Stimulated activated CD4-positive, alpha-beta T cell treated with anti-CD3 and anti-CD28 coated beads, Interleukin-4, amount 100 ng/mL, for 24 hours (primary cell): ENCODE data around the gene GOLPH3.
"Not testable (repeated sequence)": the region's sequence is repeated elsewhere in the genome, so short reads cannot be mapped to it uniquely, and the experiment has no call there.

Experiments
- DNase-seq: peaks from one replicate; pipeline ENCODE4 v3.0.0-alpha.2; 2020

The GOLPH3 gene

DNA sequence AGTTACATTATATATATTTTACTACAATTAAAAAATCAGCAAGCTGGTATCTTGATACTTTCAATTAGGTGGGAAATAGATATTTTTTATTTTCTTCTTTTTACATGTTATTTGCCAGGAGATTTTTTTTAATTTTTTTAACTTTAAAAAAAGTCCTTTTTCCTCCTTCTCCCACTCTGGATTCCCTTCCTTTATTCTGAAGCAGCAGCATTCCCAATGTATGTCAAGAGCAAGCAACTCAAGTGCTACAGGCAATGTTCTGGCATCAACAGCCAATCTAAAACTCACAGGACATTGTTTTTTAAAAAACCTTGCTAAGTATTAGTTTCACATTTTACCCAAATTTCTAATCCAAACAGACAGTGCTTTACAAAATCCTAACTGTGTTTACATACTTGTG, 41.4 kb downstream of the GOLPH3 start:
- DNase-seq, result no peak

DNA sequence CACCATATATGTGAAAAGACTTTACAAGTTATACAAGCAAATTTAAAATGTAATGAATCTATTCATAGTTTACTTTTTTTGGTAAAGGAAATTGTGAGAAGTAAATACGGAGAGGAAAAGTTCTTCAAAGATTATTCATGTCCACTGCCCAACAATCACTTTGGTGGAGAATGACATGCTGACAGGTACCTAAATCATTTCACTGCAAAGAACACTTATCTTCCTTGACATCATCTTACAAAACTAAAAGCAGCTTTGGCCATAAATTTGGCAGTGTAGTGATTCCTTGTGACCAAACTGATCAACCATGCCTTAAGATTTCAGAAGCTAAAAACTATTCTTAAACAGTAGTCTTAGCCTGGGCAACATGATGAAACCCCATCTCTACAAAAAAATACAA, 42.5 kb downstream of the GOLPH3 start:
- no peak for DNase-seq

DNA sequence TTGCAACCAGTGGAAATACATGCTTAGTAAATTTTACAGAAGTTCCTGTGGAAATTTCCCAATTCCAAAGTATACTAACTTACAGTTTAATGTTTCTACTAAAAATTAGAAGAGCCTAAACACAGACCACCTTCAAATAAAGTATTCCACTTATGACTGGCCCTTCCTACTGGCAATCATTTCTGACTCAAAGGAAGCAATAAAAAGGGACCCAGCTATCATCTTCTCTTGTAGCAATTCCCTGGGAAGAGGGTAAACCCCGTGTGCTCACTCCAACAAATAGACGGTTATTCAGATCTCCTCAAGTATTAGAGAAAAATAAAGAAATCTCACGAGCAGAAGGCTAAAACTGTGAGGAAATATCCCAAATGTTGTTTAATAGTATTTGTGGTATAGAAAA, 43.3 kb downstream of the GOLPH3 start:
- no peak for DNase-seq

DNA sequence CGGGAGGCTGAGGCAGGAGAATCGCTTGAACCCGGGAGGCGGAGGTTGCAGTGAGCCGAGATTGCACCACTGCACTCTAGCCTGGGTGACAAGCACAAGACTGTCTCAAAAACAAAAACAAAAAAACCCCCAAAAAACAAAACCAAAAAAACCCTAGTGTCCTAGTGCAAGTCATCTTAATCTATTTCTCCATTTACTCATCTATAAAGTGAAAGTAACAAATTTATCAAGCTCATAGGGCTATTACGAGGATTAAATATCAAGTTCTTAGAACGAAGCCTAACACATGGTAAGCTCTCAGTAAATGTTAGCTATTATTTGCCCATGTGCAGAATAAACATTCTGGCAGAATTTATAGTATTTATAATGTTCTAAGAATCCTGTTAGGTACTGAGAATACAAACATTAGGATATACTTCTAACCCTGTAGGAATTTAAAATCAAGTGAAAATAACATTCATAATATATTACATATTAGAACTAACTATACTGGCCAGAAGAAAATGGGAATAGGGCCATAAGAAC, 45.0 kb downstream of the GOLPH3 start:
- no peak for DNase-seq

DNA sequence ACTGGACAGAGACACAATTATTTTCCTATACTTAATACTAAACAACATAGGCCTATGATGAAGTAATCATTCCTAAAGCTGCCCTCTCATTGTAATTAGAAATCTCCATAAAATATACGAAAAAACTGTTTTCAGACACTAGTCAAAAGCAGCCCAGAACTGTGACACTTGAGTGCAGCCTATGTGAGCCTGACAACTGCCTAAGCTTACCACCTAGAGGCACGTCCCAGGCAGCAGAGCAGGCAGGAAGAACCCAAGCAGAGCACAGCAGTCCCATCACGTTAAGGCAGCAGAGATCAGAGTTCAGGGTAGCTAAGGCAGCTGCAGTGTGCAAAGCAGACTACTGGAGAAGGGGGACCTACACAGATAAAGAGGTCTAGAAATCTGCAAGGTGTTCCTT, 46.4 kb downstream of the GOLPH3 start:
- DNase-seq, result no peak

DNA sequence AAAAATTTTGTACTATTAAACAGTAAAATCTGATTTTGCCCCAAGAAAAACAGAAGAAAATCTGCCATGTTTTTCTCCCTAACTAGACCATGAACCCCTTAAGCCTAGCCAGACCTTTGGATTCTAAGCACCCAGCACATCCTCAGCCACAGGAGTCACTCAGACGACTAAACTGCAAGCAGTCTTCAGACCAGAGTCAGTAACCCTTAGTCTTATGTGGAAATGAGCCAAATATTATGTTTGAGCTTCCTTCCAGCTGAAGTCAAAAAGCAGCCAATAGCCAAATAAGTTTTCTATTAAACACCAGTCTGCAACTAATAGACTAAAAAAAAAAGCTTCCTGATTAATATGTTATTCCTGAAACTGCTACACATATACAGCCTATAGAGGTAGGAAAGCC, 47.4 kb downstream of the GOLPH3 start:
- DNase-seq, result no peak

DNA sequence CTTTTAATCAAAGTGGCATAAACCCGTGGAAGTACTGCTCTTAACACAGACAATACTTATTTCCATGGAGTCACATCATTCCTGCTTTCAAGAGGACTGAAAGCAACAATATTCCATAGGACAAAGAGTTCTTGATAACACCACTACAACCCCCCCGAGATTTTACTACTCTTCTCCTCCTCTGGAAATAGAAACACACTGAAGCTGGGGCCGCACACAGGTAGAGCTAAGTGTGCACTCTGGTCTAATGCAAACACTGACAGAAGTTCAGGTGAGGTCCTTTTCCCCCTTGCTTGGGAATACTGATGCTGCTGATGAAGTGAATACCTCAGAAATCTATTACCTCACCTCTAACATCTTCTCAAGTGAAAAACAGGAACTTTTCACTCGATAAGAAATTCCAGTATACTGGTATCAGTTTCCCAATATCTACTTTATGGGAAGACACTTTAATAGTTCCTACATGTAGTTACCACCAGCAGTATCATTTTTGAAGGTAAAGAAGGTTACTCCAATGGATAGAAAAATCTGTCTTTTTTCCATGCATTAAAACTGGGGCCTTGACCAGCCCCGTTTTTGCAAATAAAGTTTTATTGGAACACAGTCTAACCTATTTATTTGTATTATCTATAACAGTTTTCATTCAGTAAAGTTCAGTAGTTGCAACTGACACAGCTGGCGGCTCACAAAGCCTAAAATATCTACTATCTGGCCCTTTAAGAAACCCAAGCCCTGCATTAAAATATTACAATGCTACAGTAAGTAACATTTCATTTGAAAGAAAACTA, 50.0 kb downstream of the GOLPH3 start:
- no peak for DNase-seq

DNA sequence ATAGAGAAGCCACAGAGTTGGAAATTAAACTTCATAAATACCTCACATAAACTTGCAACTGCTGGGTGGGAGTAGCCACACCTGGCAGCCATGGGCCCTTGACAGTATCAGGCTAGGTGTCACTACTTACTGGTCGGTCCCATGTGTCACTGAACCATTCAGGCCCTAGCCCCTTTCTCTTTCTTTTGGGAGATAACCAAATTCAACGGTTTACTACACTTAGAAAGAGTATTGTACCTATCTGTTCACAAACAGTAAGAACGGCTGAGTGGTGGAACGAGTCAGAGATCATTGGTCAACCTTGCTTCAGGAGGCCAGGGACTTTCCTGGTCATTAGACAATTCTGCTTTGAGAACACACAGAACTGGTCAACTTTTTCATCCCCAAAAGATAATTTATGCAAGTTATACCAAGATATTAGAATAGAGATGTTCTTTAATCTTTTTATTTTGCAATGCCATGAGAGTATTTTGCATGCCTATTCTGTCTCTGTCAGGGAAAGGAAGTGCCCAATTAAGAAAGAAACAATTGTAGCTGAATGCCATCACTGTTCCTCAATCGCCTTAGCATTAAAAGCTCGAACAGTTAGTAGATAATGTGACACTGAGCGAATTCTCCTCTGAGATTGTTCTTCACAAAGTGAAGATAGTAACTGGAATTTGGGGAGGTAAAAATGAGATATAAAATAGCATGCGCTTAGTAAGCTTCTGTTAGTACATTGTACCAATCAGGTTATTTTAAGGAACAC, 50.9 kb downstream of the GOLPH3 start:
- no peak for DNase-seq

DNA sequence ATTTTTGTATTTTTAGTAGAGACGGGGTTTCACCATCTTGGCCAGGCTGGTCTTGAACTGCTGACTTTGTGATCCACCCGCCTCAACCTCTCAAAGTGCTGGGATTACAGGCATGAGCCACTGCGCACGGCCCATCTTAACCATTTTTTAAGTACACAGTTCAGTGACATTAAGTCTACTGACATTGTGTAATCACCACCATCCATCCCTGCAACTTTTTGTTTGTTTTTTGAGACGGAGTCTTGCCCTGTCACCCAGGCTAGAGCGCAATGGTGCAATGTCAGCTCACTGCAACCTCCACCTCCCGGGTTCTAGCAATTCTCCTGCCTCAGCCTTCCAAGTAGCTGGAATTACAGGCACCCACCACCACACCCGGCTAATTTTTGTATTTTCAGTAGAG, 55.2 kb downstream of the GOLPH3 start:
- not testable (repeated sequence) for DNase-seq

DNA sequence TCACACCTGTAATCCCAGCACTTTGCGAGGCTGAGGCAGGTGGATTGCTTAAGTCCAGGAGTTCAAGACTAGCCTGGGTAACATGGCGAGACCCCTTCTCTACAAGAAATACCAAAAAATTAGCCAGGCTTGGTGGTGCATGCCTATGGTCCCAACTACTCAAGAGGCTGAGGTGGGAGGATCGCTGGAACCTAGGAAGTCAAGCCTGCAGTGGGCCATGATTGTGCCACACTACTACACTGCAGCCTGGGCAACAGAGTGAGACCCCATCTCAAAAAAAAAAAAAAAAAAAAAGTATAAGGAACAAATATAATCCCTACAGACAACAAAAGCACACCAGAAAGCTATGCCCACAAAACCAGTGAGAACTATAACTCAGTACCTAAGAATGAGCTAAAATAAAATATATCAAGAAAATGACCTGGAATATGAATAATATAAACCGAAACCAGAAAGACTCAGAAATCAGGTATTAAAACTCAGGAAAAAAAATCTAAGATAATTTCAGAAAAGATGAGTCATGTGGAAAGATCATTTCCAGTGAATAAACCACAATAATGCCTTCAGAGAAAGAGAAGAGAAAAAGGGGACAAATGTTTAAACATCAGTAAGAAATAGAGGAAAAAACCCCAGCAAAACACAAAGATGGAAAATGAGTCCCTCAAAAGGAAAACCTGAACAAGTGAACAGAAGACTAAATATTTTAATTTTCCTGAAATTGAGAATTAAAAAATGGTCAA, 57.4 kb downstream of the GOLPH3 start:
- no peak for DNase-seq

DNA sequence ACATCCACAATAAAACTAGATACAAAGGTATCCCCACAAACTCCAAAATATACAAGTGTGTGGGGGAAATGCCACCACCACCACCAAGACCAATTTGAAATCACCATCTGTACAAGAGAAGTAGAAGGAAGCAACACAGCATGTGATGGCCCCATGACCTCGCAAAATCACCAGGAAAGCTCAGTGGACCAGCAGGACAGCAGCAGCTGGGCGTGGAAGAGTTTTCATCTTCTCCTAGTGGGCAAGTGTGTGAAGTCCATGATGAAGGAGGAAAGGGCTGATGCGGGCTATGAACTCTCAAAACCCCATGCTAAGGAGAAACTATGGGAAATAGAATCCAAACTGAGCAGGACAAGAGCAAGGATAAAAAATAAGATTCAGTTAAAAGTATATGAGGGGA, 58.1 kb downstream of the GOLPH3 start:
- DNase-seq, result no peak

DNA sequence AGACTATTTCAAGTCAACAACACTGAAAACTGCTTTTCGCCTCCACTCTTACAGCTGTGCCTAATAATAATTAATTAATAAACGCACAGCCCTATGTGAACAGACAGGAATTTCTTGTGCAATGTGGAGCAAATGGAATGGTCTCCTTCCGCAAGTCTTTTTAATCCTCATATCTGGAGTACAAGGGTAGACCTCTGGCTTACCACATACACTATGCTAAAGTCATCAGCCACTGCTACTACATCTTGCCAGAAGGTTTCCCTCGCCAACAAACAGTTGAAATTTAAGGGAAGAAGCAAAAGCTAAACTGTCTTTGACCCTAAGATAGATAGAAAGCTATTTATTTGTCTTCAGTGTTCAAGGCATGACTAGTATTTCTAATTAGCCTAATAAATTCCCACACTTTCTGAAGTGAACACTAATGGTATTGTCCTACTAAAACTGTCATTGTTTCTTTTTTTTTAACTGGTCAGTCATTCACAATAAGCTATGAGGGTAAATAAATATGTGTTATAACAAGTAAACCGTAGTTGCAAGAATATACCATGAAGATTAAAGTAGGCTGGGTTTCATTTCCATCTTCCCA, 63.9 kb downstream of the GOLPH3 start:
- DNase-seq, result no peak

DNA sequence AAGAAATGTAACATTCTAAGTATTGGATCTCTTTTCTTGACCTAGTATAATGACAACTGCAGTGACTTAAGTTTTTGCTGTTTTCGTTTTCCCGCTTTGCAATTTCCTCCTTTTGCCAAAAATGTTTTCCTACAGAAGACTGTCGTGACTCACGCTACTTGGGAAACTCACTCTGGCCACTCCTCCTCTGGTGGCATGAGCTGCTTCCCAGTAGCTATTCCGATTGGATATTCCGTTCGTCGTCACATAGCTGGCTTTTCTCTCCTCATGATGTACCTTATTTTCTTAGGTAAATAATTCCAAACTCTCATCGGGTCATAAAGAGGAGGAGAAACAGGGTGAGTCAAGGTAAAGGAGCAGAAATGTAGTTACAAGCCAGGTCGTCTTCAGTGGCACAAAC, 64.9 kb downstream of the GOLPH3 start:
- no peak for DNase-seq

DNA sequence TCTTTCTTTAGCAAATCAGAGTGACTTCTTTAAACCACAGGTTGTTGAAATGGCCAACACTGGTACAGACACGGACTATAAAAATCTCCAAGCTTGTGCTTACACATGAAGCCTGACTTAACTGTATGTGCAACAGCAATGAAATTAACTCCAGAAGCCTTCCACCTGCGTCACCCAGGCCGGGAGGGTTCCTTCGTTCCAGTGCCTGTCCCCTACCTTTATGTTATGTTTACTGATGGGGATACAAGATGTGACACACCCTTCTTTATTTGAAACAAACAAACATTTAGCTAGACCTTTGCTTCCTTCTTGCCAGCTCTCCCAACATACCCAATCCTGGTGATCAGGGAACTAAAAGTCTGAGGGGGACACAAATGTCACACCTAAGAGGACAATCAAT, 66.0 kb downstream of the GOLPH3 start:
- no peak for DNase-seq

DNA sequence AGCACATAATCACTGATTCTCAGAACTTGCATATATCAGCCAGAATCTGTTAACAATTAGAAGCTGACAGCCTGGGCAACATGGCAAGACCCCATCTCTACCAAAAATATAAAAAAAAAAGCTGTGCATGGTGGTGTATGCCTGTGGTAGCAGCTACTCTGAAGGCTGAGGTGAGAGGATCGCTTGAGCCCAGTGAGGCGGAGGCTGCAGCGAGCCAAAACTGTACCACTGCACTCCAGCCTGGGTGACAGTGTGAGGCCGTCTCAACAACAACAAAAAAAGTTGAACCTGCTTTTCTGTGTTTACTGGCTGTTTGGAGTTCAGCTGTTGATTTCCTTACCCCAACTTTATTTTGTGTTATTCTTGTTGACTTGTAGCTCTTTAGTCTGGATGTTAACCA, 66.8 kb downstream of the GOLPH3 start:
- no peak for DNase-seq

DNA sequence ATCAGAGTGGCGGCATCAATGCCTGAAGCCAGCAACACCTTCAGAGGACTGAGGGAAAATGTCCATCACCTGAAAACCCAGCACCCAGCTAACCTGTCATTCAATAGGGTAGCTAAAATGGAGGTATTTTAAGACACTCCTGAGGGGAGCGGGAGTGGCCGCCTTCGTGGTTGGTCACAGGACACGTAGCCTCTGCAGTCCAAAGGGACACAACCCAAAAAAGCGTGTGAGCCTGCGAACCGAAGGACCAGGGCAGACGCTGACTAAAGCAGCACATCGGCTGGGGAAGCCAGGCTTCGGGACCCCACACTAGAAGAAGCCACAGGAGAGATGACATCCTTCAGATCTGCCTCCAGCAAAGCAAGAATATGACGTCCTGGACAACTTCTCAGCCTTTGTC, 70.6 kb downstream of the GOLPH3 start:
- no peak for DNase-seq

DNA sequence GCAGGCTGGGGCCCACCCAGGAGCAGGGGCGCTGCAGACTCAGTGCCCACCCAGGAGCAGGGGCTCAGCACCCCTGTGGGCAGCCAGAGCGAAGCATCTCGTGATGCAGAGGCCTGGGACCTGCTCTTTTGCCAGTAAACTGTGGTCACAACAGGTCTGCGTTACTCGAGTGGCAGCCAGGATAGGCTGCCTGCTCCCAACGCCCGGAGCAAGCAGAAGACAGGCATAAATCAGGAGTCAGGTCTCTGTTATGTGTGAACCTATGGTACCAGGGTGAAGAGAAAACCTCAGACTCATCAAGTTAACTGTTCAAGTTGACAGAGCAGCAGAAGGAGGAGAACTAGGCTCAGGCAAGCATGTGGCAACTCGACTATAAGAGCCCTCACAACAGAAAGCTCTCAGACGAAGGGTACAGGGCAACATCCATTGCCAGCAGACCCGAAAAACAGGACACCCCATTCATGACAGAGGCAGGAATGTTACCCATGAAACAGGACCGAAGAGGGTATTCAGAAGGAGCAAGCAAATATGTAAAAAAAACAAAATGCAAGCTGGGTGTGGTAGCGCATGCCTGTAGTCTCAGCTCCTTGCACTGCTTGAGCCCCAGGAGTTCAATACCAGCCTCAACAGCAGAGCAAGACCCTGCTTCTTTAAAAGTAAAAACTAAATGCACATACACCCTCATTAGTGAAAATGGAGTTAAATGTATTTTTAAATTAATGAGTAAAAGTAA, 71.7 kb downstream of the GOLPH3 start:
- no peak for DNase-seq

DNA sequence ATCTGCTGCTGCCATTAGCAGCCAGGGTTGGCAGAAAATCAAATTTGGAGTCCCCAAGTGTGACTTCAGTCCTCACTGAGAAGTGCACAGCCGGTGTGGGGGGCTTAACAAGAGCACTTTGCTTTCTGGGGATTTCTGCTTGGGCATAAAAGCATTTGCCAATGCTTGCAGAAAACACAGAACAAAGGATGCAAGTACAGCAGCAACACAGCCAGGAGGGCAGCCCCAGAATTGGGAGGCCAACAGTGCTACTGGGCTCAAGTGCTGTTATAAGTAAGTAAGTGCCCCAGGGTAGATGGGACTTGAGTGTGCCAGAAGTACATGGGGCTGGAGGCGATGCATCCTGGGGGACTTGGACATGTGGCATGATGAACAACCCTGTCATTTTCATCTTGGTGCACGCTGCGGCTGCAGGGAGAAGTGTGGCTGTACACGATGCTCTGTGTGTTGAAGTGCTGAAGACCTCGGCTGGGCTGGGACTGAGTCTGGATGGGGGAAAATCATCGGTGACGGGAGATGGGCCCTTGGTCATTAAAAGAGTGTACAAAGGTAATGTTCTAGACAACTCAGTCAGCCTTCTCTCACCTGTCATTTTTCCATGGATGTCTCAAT, 73.3 kb downstream of the GOLPH3 start:
- DNase-seq, result no peak

DNA sequence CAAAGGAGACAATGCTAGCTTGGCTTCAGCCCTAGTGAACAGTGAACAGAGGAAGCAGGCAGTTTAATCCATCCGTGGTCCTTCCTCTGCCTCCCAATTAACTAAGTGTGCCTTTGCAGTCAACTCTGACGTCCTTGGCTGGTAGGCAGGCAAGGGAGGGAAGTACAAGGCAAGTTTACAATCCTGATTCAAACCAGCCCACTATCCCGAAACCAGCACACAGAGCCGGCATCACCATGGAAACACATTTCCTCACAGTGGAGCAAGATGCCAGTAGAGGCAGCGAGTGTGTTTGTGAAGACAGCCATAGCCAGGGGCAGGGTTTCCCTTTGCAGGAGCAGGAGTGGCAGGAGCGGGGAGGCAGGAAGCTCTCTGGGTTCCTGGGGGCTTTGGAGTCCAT, 73.9 kb downstream of the GOLPH3 start:
- no peak for DNase-seq

DNA sequence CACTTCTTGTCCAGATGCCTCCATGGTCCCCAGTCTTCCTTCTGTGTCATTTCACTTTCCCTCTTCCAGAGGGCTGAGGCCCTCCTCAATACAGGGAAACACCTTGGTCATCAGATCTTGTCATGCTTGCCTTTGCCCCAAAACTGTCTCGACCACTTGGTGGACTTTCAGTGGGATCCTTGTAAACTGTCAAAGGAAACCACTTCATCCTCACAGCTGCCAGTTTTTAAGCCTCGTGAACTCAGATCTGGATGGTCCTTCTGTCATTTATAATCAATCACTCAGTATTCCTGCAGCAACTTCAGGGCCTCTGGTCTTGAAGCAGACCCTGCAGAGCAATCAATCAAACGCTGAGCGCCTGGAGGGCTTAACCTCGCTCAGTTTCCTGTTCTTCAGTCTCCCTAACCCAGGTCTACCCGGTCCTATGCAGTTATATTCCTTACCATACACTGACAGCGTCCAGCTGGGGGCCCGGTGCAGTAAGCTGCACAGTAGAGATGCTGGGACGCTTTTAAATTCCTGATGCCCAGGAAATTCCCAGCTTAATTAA, 74.6 kb downstream of the GOLPH3 start:
- no peak for DNase-seq

DNA sequence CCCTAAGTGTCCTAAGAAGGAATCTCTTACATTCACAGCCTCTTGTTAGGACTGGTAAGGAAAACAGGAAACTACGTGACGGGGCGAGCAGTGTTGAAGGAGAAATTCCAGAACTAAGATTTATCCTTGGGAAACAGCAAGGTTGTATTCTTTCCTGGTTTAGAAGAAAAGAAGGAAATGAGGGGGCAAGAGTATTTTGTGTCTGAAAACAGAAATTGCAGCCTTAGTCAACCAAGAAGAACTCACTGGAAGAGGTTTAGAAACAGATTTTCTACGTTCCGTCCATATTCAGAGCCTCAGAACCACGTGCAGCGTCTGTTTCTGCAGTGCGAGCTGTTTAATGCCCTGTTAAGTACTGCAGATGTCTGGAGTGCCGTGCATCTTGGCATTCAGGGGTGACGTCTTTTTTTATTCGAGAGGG, 75.2 kb downstream of the GOLPH3 start:
- no peak for DNase-seq

DNA sequence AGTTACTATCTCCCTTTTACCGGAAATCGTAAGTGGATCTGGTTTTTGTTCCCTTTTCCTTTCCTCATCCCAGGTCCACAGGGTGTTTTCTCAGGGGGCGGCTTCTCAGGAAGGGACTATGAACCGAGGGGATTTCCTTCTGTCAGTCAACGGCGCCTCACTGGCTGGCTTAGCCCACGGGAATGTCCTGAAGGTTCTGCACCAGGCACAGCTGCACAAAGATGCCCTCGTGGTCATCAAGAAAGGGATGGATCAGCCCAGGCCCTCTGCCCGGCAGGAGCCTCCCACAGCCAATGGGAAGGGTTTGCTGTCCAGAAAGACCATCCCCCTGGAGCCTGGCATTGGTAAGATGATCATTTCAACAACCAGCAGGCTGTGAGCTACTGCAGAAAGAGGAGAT, 75.8 kb downstream of the GOLPH3 start:
- no peak for DNase-seq
